Activated naive CD8-positive, alpha-beta T cell treated with anti-CD3 and anti-CD28 coated beads, Interleukin-2, amount 10 ng/mL, durations not matched to agents 7 days and 5 days (primary cell): ENCODE measurements around the gene GPR6. TPM values are rescaled to one million over a fixed set of nuclear protein-coding genes. Genes with fewer than 3 reads are reported as not detected.

Experiments used
- ATAC-seq: fragments of 150-1000 bp; cut with Tn5 transposase; one replicate; pipeline ENCODE4 v1.10.0; 2021; ENCODE audit warnings: low read depth, moderate library complexity
- POLR2A ChIA-PET: fragments of 350-600 bp; sonication (Branson Sonifier 250); formaldehyde crosslinking; loops from one replicate; lab custom pipeline; 2021; ENCODE audit warnings: antibody characterized with exemption; lab: Charles Lee
- DNase-seq: peaks from one replicate; pipeline ENCODE4 v3.0.0; 2021
- H3K27ac Mint-ChIP-seq: one replicate; pipeline ENCODE4 v1.8.0; 2022; ENCODE audit warnings: mild to moderate bottlenecking, mixed read lengths
- H3K27me3 Mint-ChIP-seq: one replicate; pipeline ENCODE4 v1.8.0; 2022; ENCODE audit warnings: mild to moderate bottlenecking, moderate library complexity, mixed read lengths
- H3K36me3 Mint-ChIP-seq: one replicate; pipeline ENCODE4 v1.8.0; 2021; ENCODE audit warnings: mild to moderate bottlenecking, mixed read lengths
- H3K4me1 Mint-ChIP-seq: one replicate; pipeline ENCODE4 v1.8.0; 2021; ENCODE audit warnings: mixed read lengths
- H3K4me3 Mint-ChIP-seq: one replicate; pipeline ENCODE4 v1.8.0; 2022; ENCODE audit warnings: mild to moderate bottlenecking, moderate library complexity, mixed read lengths
- H3K9me3 Mint-ChIP-seq: one replicate; pipeline ENCODE4 v1.8.0; 2021; ENCODE audit warnings: mixed read lengths
- total RNA-seq, 2 experiments: library from RNA; stranded (reverse); gene quantifications; one replicate each; pipeline ENCODE4 v1.2.3, GENCODE V29; 2021

GPR6 gene
- not detected for total RNA-seq

- H3K9me3 Mint-ChIP-seq: no peaks in the 10 kb centered on the region
- POLR2A ChIA-PET: no interaction called here
Measured at GRCh38 chr6:109978174-109979032, at the start of gene GPR6. TSS of gene GPR6 (plus strand) at chr6:109978311. CDS start at chr6:109979113, 802 bp downstream.

GRCh38 chr6:109934293-109934692, 43.8 kb upstream of the GPR6 start:
- no peaks in the 10 kb centered on the region for H3K4me1 Mint-ChIP-seq
- no peaks in the 10 kb centered on the region for H3K36me3 Mint-ChIP-seq
- no peaks in the 10 kb centered on the region for H3K27me3 Mint-ChIP-seq
- ATAC-seq (no peak), DNase-seq (no peak)
- POLR2A ChIA-PET: no interaction called here
- H3K9me3 Mint-ChIP-seq: peaks cover 5% of the 10 kb centered on the region
- no peak overlapping the region for H3K4me3 Mint-ChIP-seq
- no peak overlapping the region for H3K27ac Mint-ChIP-seq

More at GRCh38 chr6:109978174-109979032, at the start of gene GPR6:
- peaks cover 2% of the 10 kb centered on the region for H3K4me1 Mint-ChIP-seq
- peaks cover 40% of the 10 kb centered on the region for H3K27me3 Mint-ChIP-seq
- H3K27ac Mint-ChIP-seq: no peak within 1 kb of the TSS
- no peak within 1 kb of the TSS for H3K4me3 Mint-ChIP-seq
- peak; percentile 79 for ATAC-seq
- peaks cover 3% of the 10 kb centered on the region for H3K36me3 Mint-ChIP-seq
- DNase-seq: peak; percentile 79

DNA sequence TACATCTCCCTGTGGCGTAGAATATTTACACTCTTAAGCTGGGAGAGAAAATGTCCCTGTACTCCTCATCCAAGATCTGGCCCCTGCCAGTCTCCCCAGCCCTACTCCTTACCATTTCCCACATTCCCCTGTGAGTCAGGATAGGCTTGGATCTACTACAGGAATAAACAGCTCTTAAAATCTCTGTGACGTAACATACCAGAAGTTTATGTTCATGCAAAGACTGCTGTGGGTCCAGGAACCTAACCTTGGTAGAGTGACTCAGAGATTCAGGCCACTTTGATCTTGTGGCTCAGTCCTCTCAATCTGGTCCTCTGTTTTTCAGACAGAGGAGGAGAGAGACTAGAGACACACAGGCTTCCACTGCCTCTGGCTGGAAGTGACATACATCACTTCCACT, 38.5 kb upstream of the GPR6 start:
- Mint-ChIP-seq H3K9me3 (peaks cover 5% of the 10 kb centered on the region), H3K4me1 (no peaks in the 10 kb centered on the region), H3K27me3 (peaks cover 15% of the 10 kb centered on the region), H3K27ac (no peak overlapping the region), H3K4me3 (no peak overlapping the region), H3K36me3 (no peaks in the 10 kb centered on the region)
- POLR2A ChIA-PET: no interaction called here
- DNase-seq (no peak), ATAC-seq (no peak)

DNA sequence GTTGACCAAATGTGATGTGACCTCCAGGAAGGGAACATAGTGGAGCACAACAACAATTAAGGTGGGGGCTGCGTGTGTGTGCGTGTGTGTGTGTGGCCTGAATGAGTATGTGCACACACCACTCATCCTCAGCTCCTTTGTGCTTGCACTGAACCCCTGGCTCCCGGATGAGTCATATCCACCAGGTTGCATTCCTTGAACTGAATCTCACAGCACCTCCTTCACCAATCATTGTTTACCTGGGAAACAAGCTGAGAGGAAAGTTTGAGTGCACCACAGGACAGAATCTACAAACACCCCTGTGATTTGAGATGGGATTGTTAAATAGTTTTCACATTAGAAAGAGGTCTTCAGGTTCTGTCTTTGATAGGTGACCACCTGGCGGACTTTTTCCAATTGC, 33.7 kb upstream of the GPR6 start:
- ATAC-seq (no peak), DNase-seq (no peak)
- no peak overlapping the region for H3K27ac Mint-ChIP-seq
- H3K9me3 Mint-ChIP-seq: no peaks in the 10 kb centered on the region
- POLR2A ChIA-PET: no interaction called here
- peaks cover 15% of the 10 kb centered on the region for H3K27me3 Mint-ChIP-seq
- H3K4me3 Mint-ChIP-seq: no peak overlapping the region
- H3K36me3 Mint-ChIP-seq: no peaks in the 10 kb centered on the region
- no peaks in the 10 kb centered on the region for H3K4me1 Mint-ChIP-seq

- DNase-seq (no peak), ATAC-seq (no peak)
- Mint-ChIP-seq H3K27me3 (peaks cover 15% of the 10 kb centered on the region), H3K9me3 (no peaks in the 10 kb centered on the region), H3K4me3 (no peak overlapping the region), H3K4me1 (no peaks in the 10 kb centered on the region), H3K27ac (no peak overlapping the region), H3K36me3 (no peaks in the 10 kb centered on the region)
- POLR2A ChIA-PET: no interaction called here
Measured at GRCh38 chr6:109945091-109945490, 33.0 kb upstream of the GPR6 start.

GRCh38 chr6:109946979-109947378, 31.1 kb upstream of the GPR6 start:
- ATAC-seq (no peak), DNase-seq (no peak)
- no peaks in the 10 kb centered on the region for H3K36me3 Mint-ChIP-seq
- H3K4me1 Mint-ChIP-seq: no peaks in the 10 kb centered on the region
- H3K27ac Mint-ChIP-seq: no peak overlapping the region
- no peaks in the 10 kb centered on the region for H3K9me3 Mint-ChIP-seq
- POLR2A ChIA-PET: no interaction called here
- H3K4me3 Mint-ChIP-seq: no peak overlapping the region
- H3K27me3 Mint-ChIP-seq: peaks cover 11% of the 10 kb centered on the region

DNA sequence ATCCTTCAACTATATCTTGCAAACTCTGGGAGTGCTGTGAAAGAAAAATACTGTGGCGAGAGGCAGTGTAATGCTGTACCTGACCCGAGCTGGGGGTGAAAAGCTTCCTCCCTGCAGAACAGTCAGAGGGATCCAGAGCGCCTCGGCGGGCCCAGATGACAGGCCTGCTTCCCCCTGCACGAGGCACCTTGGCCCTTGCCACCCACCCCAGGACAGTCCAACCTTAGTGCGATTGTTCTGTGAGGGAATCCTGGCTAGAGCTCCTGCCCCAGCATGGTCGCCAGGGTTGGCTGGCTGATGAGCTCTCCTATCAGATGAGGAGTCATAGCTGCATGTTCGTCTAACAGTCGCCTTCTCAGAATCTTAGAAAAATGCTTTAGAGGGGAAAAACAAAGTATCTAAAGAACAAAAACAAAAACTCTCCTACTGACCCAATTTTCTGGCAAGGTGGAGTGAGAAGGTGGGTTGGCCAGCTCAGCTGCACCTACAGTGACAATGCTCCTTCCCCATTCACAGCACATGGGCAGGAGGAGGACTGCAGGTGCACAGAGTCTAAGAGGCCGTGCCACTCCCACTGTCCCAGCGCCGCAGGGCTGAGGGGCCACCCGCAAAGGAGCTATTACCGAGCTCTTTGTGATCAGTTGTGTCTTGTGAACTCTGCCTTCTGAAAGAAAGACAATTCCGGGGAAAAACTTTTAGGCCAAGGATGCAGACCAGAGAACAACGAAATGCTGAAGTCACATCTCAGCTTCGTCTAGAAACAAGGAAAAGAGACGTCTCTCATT, 28.6 kb upstream of the GPR6 start:
- H3K27ac Mint-ChIP-seq: no peak overlapping the region
- no peaks in the 10 kb centered on the region for H3K9me3 Mint-ChIP-seq
- H3K4me1 Mint-ChIP-seq: no peaks in the 10 kb centered on the region
- DNase-seq (no peak), ATAC-seq (no peak)
- no peak overlapping the region for H3K4me3 Mint-ChIP-seq
- H3K27me3 Mint-ChIP-seq: peaks cover 2% of the 10 kb centered on the region
- peaks cover under 1% of the 10 kb centered on the region for H3K36me3 Mint-ChIP-seq
- POLR2A ChIA-PET: no interaction called here

- DNase-seq (no peak), ATAC-seq (no peak)
- H3K9me3 Mint-ChIP-seq: peaks cover 3% of the 10 kb centered on the region
- H3K36me3 Mint-ChIP-seq: peaks cover 2% of the 10 kb centered on the region
- H3K4me3 Mint-ChIP-seq: no peak overlapping the region
- POLR2A ChIA-PET: no interaction called here
- H3K27ac Mint-ChIP-seq: no peak overlapping the region
- no peaks in the 10 kb centered on the region for H3K4me1 Mint-ChIP-seq
- peaks cover 5% of the 10 kb centered on the region for H3K27me3 Mint-ChIP-seq
Measured at GRCh38 chr6:109955491-109955890, 22.6 kb upstream of the GPR6 start.

GRCh38 chr6:109958626-109959025, 19.5 kb upstream of the GPR6 start:
- Mint-ChIP-seq H3K4me1 (no peaks in the 10 kb centered on the region), H3K9me3 (peaks cover 3% of the 10 kb centered on the region), H3K36me3 (peaks cover 2% of the 10 kb centered on the region), H3K27ac (no peak overlapping the region), H3K4me3 (no peak overlapping the region), H3K27me3 (peaks cover 3% of the 10 kb centered on the region)
- ATAC-seq (no peak), DNase-seq (no peak)
- POLR2A ChIA-PET: no interaction called here

- POLR2A ChIA-PET: no interaction called here
- ATAC-seq (no peak), DNase-seq (no peak)
- Mint-ChIP-seq H3K4me3 (no peak overlapping the region), H3K27ac (no peak overlapping the region), H3K36me3 (no peaks in the 10 kb centered on the region), H3K27me3 (peaks cover 3% of the 10 kb centered on the region), H3K9me3 (no peaks in the 10 kb centered on the region), H3K4me1 (no peaks in the 10 kb centered on the region)
Measured at GRCh38 chr6:109961611-109962041, 16.5 kb upstream of the GPR6 start.

DNA sequence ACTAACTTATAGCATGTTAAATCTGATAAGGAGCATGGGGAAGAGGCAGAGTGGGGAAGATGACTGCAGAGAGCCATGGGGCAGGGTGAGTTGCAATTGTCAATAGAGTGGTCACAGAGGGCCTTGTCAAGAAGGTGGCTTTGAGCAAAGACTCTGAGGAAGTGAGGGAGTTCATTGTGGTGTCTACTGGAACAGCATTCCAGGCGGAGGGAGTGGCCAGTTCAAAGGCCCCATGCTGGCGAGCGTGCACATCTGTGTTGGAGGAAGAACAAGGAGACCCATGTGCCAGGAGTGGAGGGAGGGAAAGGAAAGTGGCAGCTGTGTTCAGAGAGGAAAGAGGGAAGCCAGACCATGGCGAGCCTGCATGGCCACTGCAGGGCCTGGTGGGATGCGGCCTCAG, 15.8 kb upstream of the GPR6 start:
- H3K4me1 Mint-ChIP-seq: no peaks in the 10 kb centered on the region

GRCh38 chr6:109963598-109964170, 14.4 kb upstream of the GPR6 start:
- no peaks in the 10 kb centered on the region for H3K4me1 Mint-ChIP-seq
- POLR2A ChIA-PET: no interaction called here
- no peak overlapping the region for H3K4me3 Mint-ChIP-seq
- DNase-seq (no peak), ATAC-seq (no peak)
- H3K27ac Mint-ChIP-seq: no peak overlapping the region
- H3K9me3 Mint-ChIP-seq: no peaks in the 10 kb centered on the region
- H3K36me3 Mint-ChIP-seq: no peaks in the 10 kb centered on the region
- H3K27me3 Mint-ChIP-seq: peaks cover 5% of the 10 kb centered on the region

More for the DNA sequence above, 15.8 kb upstream of the GPR6 start:
- H3K9me3 Mint-ChIP-seq: no peaks in the 10 kb centered on the region
- no peaks in the 10 kb centered on the region for H3K36me3 Mint-ChIP-seq
- POLR2A ChIA-PET: no interaction called here
- no peak for ATAC-seq
- no peak overlapping the region for H3K27ac Mint-ChIP-seq
- no peak for DNase-seq
- no peak overlapping the region for H3K4me3 Mint-ChIP-seq
- H3K27me3 Mint-ChIP-seq: peaks cover 4% of the 10 kb centered on the region

DNA sequence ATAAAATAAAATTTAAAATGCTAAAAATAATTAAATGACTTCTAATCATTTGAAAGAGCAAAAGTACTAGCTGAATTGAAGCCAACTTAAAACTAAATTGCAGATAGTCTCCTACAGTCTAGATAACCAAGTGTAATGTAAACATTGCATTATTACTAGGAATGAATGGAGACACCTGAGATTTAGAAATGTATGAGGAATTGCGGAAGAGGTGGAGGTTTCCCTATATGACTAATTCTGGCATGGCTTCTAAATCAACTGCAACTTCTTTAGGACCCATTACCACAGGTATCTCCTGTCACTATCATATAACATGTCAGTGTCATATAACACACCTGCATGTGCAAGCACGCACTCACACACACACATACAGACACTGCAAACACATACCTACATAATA, 13.2 kb upstream of the GPR6 start:
- no peak overlapping the region for H3K4me3 Mint-ChIP-seq
- no peak for ATAC-seq
- no peaks in the 10 kb centered on the region for H3K4me1 Mint-ChIP-seq
- H3K9me3 Mint-ChIP-seq: no peaks in the 10 kb centered on the region
- H3K27me3 Mint-ChIP-seq: peaks cover 2% of the 10 kb centered on the region
- DNase-seq: no peak
- H3K36me3 Mint-ChIP-seq: no peaks in the 10 kb centered on the region
- POLR2A ChIA-PET: no interaction called here
- no peak overlapping the region for H3K27ac Mint-ChIP-seq
